Lung microvascular endothelial cell (primary cell): ENCODE measurements around the gene CLCN6. TPM values are rescaled to one million over a fixed set of nuclear protein-coding genes. Genes with fewer than 3 reads are reported as not detected.

Source experiments
- DNase-seq, 2 donors: peaks; one replicate each; pipeline versions ENCODE4 v3.0.0 to v3.0.0-alpha.2; 2010; ENCODE audit warnings: low read depth in 2 of 2
- total RNA-seq: library from RNA; depleted of rRNA; stranded (reverse); fragments of >200 nt; gene quantifications from 2 replicates; pipeline ENCODE4 v1.2.1, GENCODE V29; 2014

Gene CLCN6
- total RNA-seq, 1 donor from 2014 or later = 7.5 TPM

DNA sequence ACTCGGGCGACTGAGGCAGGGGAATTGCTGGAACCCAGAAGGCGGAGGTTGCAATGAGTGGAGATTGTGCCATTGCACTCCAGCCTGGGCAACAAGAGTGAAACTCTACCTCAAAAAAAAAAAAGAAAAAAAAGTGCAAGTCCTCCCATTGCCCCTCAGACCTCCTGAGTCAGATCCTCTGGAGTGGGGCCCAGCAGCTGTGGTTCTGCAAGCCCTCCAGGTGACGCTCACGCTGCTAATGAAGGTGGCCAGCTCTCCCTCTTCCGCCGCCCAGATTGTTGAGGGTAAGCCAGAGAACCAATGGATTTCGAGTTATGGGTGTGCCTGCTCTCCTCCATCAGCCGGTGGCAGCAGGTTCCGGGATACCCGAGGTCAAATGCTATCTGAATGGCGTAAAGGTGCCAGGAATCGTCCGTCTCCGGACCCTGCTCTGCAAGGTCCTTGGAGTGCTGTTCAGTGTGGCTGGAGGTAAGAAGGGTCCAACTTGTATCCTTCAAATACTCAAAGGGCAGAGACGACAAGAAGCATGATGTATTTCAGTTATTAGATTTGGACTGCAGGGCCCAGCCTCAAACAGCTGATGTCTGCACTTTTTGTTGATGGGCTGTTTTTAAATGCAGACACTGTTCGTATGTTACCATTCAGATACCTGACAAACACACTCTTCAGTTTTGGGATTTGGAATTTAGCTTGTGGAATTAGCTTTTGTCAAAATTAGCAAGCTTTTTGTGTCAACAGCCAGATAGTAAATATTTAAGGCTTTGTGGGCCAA lies 17.6 kb downstream of the CLCN6 start:
- no peak for DNase-seq

DNA sequence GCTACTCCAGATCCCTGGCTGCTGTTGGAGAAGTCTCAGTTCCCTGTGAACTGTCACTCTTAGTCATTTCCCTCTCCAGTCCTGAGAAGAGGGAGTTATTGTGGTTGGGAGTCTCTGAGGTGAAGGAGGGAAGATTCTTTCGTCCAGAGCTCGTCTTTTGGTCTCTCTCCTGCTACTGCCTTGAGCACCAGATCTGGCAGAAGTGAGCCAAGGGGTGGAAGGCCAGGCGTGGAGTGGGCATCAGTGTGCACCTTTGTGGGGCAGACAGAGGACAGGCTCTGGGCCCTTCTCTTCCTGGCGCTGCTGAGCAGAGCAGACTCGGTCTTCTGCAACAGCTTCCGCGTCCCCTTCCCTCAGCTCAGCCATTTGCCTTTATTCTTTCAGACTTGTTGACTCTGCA lies 19.1 kb downstream of the CLCN6 start:
- DNase-seq = peak in 1 of 2 donors; percentile 10

DNA sequence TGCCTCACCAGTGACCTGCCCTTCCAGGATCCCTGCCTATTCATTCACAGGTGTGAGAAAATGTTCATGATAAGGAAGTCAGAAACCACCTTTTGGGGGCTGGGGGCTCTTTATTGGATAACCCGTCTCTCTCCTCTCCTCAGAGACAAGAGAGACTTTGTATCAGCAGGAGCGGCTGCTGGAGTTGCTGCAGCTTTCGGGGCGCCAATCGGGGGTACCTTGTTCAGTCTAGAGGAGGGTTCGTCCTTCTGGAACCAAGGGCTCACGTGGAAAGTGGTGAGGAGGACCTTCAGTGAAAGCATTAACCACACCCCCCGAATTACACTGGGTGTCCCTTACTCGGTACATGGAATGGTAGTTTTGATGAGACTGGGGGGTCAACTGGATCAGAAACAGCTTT lies 21.0 kb downstream of the CLCN6 start:
- no peak for DNase-seq

DNA sequence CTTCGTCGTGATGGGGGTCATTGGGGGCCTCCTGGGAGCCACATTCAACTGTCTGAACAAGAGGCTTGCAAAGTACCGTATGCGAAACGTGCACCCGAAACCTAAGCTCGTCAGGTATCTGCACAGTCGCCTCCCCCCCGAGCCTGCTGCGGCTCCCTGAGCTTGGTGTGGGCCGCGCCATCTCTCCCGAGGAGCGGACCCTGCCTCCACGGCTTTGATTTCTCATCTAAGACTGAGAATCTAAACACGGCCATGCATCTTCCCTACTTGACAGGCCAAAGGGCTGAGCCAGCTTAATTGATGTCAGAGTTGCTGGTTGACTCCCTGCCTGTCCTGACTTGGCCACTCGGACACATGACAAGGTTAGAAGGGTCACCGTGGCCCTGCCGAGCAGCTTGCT lies 22.5 kb downstream of the CLCN6 start:
- DNase-seq = no peak

DNA sequence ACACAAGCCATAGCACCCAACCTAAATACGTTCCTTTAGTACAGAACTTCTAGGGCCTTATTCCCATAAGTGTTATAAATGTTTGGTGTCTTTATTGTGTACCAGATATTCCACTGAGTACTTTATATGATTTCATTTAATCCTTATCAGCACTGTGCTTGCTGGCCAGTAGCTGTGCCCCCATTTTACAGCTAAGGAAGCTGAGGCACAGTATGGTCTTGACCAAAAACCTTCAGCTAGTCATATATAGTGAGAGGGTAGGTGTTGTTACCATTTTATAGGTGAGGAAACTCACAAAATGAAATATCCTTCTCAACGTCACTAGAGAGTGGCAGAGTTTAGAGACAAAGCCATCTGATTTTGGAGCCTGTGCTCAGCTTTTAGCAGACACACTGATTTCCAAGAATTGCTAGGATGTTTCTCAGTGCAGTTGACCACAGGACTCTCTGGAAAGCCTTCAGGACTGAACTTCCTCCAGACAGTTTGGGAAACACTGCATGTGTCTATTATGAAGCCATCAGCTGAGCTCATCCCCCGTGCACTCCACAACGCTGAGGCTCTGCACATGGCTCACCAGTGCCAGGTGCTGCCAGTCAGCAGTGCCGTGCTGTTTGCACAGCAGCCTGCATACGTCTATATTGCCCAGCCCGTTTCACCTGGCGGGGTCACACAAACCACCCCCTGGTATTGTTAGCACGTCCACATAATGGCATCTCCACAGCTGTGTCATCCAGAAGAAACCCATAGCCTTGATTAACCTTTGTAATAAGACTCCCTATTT lies 26.1 kb downstream of the CLCN6 start:
- DNase-seq = no peak

DNA sequence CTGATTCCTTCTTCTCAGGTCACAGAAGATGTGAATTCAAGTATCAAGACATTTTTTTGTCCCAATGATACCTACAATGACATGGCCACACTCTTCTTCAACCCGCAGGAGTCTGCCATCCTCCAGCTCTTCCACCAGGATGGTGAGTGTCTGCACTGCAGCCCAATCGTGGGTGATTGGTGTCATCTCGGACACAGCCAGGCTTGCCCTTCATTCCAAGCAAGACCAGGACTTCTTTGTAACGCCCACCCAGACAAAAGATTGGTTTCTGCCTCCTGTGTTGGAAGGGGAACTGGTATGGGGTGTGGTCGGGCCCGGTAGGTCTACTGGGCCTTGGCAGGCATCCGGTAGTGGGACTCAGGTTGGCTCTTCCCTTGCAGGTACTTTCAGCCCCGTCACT lies 27.5 kb downstream of the CLCN6 start:
- no peak for DNase-seq

DNA sequence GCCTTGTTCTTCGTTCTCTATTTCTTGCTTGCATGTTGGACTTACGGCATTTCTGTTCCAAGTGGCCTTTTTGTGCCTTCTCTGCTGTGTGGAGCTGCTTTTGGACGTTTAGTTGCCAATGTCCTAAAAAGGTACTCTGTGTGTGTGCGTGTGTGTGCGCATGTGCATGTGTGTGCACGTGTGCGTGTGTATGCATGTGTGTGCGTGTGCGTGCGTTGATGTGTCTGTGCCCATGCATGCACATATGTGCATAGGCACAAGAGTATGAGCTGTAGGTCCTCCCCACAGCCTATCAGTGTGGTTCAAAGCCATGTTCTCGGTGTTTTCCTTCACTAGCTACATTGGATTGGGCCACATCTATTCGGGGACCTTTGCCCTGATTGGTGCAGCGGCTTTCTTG lies 27.9 kb downstream of the CLCN6 start:
- no peak for DNase-seq

DNA sequence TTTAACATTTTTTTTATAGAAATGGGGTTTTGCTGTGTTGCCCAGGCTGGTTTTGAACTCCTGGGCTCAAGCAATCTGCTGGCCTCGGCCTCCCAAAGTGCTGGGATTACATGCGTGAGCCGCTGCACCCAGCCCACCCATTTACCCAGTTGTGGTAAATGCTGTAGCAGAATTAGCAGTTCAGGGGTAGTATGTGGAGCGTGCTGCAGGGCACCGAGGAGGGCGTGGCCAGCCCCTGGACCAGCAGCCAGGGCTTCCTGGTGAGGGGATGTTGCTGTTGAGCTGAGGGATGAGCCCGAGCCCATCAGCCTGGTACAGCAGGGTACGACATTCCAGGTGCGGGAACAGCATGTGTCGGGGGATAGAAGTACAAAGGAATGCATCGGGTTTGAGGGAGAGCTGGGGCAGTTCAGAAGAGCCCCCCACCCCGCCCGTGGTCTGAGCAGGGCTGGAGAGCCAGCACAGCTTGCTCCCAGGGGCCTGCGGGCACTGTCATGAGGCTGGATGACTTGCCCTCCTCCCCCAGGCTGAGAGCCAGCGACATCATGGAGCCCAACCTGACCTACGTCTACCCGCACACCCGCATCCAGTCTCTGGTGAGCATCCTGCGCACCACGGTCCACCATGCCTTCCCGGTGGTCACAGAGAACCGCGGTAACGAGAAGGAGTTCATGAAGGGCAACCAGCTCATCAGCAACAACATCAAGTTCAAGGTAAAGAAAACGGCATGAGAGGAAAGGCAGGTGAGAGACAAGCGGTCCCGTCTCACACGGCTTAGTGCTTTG lies 29.6 kb downstream of the CLCN6 start:
- no peak for DNase-seq

DNA sequence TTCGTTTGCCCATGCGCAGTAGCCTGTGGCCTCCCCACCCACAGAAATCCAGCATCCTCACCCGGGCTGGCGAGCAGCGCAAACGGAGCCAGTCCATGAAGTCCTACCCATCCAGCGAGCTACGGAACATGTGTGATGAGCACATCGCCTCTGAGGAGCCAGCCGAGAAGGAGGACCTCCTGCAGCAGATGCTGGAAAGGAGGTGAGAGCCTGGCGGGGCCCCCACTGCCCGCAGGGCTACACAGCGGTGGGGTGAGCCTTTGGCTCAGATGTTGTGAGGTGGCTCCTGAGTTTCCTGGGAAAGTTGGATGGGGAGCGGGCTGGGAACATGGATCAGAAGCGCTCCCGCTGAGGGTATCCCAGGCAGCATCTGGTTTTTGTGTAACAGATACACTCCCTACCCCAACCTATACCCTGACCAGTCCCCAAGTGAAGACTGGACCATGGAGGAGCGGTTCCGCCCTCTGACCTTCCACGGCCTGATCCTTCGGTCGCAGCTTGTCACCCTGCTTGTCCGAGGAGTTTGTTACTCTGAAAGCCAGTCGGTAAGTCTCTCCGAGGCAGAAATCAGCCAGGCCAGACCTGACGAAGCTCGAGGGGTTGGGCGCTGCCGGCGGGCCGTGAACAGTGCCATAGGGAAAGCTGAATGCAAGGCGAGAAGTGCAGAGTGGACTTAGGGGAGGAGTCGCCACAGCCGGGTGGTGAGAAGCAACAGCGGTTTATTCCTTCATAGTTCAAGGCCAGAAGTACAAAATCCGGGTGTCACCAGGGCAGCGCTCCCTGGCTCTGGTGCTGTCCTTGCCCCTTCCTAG lies 31.2 kb downstream of the CLCN6 start:
- no peak for DNase-seq

DNA sequence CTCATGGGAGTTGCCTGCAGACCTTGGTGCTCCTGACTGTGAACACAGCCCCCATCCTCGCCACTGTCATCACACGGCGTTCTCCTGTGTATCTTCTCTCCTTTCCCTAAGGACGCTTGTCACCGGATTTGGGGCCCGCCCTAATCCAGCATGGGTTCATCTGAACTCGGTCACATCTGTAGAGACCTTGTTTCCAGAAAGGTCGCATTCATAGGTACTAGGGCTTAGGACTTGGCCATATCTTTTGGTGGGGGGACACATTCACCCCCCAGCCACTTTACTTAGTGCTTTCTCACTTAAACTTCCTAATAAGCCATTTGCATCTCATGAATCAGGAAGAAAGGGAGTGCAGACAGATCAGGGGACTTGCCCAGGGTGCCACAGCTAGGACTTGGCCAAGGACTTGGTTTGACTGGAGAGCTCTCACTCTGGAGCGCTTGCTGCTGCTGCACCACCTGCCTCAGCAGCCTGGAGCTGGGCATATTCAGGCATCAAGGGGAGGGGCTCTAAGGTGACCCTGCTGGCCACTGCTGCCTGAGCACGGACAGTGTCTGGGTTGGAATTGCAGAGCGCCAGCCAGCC lies 31.9 kb downstream of the CLCN6 start:
- DNase-seq = no peak

DNA sequence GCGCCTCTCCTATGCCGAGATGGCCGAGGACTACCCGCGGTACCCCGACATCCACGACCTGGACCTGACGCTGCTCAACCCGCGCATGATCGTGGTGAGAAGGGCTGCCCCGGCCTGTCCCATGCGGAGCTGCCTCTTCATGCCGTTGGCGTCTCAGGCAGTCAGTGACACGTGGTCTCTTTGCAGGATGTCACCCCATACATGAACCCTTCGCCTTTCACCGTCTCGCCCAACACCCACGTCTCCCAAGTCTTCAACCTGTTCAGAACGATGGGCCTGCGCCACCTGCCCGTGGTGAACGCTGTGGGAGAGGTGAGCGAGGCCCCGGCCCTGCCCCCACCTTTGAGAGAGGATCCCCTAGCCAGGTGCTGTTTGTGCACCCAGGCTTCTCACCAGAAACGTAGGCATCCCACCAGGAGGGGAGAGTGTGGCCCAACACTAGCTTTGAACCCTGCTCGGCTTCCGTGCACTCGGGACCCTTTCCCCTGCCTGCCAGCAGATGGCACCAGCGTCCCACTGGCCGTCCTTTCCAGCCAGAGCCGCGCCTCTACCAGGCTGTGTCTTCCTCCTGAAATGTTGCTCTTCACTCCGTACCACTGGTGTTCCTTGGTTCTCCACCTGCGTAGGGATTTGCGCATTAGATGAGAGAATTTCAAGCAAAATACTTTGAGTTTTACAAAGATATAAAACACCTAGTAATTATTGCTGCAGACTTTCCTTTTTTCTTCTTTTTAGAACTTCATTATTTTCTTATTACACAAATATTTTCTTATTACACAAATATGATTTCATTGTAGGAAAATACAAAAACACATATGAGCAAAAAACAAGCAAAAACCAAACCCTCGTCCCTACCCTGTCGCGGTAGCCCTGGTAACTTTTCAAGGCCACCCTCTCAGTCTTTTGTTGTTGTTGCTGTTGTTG lies 32.6 kb downstream of the CLCN6 start:
- DNase-seq = peak; percentile 61 to 79

DNA sequence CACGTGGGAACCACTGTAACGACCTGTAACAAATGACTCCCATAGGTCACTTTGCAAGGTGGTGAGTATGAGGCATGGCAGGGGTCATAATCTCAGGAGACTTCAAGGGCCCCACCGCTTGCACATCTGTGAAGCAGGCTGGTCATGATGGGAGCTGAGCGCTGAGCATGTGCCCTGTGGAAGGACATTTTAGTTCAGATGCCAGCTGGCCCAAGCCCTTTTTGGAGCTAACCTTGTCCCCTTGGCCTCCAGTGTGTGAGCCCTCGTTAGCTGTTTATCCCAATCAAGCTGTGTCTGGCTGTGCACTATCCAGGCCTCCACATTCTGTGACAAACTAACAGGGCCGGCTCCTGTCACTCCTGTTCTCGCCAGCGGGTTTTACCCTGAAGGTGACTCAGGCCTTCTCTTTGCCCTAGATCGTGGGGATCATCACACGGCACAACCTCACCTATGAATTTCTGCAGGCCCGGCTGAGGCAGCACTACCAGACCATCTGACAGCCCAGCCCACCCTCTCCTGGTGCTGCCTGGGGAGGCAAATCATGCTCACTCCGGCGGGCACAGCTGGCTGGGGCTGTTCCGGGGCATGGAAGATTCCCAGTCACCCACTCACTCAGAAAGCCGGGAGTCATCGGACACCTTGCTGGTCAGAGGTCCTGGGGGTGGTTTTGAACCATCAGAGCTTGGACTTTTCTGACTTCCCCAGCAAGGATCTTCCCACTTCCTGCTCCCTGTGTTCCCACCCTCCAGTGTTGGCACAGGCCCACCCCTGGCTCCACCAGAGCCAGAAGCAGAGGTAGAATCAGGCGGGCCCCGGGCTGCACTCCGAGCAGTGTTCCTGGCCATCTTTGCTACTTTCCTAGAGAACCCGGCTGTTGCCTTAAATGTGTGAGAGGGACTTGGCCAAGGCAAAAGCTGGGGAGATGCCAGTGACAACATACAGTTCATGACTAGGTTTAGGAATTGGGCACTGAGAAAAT lies 34.0 kb downstream of the CLCN6 start:
- peak in 1 of 2 donors; percentile 60 for DNase-seq

DNA sequence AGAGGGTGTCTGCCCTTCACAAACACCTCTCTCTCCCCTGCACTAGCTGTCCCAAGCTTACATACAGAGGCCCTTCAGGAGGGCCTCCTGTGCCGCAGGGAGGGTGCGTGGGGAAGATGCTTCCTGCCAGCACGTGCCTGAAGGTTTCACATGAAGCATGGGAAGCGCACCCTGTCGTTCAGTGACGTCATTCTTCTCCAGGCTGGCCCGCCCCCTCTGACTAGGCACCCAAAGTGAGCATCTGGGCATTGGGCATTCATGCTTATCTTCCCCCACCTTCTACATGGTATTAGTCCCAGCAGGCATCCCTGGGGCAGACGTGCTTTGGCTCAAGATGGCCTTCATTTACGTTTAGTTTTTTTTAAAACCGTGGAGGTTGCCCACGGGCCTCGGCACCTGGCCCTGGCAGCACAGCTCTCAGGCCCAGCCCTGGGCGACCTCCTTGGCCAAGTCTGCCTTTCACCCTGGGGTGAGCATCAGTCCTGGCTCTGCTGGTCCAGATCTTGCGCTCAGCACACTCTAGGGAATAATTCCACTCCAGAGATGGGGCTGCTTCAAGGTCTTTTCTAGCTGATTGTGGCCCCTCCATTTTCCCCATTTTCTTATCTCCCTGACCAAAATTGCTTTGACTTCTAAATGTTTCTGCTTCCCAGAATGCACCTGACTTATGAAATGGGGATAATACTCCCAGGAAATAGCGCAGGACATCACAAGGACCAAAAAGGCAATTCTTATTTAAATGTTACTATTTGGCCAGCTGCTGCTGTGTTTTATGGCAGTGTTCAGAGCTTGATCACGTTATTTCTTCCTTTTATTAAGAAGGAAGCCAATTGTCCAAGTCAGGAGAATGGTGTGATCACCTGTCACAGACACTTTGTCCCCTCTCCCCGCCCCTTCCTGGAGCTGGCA lies 35.5 kb downstream of the CLCN6 start:
- DNase-seq = peak in 1 of 2 donors; percentile 68

DNA sequence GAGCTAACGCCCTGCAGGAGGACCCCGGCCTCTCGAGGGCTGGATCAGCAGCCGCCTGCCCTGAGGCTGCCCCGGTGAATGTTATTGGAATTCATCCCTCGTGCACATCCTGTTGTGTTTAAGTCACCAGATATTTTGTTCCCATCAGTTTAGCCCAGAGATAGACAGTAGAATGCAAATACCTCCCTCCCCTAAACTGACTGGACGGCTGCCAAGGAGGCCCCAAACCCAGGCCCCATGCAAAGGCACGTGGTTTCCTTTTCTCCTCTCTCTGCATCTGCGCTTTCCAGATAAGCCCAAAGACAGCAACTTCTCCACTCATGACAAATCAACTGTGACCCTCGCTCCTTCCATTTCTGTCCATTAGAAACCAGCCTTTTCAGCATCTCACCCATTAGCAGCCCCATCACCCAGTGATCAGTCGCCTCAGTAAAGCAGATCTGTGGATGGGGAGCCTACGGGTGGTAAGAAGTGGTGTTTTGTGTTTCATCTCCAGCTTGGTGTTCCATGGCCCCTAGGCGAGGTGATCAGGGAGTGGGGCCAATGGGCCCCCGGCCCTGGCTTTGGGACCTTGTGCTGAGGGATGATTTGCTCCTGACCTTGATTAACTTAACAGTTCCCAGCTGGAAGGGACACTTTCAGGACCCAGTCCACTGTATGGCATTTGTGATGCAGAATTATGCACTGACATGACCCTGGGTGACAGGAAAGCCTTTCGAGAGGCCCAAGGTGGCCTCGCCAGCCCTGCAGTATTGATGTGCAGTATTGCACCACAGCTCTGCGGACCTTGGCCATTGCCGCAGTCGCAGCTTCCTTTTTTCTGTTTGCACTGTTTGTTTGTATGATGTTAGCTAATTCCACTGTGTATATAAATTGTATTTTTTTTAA lies 36.4 kb downstream of the CLCN6 start:
- DNase-seq = peak; percentile 46 to 99

DNA sequence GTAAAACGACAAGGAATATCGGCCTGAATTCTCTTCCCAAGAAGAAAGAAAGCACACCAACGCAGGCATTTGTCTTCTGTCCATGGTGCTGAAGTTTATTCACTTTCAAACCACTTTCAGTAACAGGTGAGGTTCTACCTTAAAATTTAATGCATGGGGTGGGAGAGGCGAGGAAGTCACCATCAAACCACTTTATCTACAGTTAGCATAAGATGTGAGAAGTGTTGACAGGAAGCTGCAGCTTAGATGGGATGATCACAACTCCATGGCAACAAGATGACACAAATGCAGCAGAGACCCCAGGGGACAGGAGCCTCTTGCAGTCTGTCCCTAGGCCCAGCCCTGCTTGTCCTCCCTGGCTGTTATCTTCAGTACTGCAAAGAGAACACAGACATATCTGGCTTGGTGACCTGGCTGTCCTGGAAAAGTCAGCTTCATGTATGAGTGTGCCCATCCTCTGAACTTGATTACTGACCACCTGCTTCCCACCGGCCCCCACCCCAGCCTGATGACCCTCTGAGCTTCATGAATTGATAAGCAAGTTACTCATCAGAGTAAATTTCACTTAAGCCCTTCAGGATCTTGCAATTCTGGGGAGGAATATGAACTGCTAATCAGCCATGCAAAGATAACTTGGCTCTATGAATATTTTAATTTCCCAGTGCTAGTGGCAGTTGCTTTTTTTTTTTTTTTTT lies 39.8 kb downstream of the CLCN6 start:
- DNase-seq = peak; percentile 38 to 56
